Daoy (cell line): ENCODE data around the gene SOX6. TPM values are rescaled to one million over a fixed set of nuclear protein-coding genes. Genes with fewer than 3 reads are reported as not detected.

Experiments used
- DNase-seq: peaks from one replicate; pipeline ENCODE4 v3.0.0-alpha.2; 2015; ENCODE audit warnings: low read depth
- total RNA-seq: library from RNA; depleted of rRNA; stranded (reverse); fragments of >200 nt; shearing (Covaris generic); gene quantifications from 2 replicates; pipeline ENCODE4 v1.2.3, GENCODE V29; 2014

Gene SOX6
- total RNA-seq, 1 experiment from 2014 or later, result 3.0 TPM

DNA sequence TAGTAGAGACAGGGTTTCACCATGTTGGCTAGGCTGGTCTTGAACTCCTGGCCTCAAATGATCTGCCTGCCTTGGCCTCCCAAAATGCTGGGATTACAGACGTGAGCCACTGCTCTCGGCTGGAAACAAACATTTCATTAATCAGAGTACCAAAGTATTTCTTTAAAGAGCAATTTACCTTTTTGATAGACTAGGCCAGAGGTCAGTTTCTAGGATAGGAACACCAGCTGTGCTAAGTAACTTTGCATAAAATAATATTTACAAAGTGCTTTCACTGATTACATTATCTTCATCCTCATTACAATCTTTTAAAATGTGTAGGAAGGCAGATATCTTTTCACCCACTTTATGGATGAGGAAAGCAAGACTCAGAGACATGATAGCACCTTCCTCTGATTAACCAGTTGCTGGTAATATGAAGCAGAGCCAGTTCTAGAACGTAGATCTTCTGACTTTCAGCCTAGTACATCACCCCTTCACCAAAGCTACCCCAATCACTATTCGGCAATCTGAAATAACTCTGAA lies 355.2 kb downstream of the SOX6 start:
- no peak for DNase-seq

DNA sequence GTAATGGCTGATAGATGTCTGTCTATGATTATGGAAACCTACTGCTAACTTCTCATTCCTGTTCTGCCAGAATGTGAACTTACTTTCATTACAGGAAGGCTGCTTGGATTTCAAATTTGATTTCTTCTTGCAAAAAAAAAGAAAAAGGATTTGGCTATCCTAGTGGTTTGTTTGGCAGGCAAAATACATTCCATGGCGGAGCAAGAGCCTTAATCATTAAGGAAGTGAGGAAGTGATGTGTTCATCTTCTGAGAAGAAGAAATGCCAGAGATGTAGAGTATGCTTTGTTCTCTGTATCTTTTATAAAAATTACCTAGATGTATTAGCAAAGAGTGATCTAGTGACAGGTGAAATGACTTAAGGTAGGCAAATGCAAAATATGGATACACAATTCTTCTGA lies 356.3 kb downstream of the SOX6 start:
- no peak for DNase-seq

DNA sequence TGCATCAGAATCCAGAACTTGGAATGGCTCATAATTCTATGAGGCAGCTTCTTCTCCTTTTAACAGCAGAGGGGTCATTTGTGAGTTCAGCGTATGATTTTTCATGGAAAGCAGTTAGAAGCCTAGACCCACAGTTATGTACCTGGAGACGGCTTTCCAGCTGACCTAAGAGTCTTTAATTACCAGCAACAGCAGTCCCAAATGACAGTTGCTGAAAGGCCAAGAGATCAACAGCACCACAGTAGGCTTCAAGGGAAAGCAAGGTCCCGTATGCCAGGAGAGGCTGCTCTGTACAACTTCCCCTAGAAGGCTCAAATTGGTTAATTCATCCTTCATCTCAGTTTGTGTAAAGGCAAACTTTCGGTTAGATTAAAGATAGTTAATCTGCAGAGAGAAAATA lies 363.0 kb downstream of the SOX6 start:
- no peak for DNase-seq

DNA sequence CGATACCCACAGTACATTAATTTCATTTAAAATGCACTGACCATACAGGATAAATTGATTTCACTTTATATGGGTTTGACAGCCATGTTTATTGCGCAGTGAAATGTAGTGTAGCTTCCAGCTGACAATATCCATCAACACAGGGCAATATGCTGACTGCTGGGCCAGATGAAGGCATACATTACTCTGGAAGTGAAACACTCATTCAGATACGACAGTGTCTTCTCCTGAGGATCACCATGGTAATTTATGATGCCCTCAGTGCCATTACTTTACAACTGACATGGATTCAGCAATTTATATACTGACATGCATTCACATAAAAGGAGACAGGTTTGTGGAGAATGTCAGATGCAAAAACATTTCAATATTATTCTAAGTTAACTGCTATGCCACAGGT lies 365.1 kb downstream of the SOX6 start:
- DNase-seq, result no peak

DNA sequence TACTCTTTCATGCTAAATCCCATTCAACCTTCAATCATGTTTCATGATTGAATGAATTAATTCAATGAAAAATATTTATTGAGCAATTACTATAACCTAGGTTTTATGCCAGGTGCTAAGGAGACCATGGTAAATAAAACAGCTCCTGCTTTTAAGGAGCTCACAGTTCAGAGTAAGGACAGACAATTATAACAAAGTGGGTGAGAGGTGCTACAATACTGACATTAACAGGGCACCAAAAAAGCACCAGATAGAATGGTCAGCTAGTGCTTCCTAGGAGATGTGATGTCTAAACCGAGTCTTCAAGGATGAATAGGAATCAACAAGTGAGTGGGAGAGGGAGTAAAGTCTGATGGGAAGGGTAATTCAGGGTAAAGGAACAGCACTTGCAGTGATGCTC lies 366.7 kb downstream of the SOX6 start:
- no peak for DNase-seq

DNA sequence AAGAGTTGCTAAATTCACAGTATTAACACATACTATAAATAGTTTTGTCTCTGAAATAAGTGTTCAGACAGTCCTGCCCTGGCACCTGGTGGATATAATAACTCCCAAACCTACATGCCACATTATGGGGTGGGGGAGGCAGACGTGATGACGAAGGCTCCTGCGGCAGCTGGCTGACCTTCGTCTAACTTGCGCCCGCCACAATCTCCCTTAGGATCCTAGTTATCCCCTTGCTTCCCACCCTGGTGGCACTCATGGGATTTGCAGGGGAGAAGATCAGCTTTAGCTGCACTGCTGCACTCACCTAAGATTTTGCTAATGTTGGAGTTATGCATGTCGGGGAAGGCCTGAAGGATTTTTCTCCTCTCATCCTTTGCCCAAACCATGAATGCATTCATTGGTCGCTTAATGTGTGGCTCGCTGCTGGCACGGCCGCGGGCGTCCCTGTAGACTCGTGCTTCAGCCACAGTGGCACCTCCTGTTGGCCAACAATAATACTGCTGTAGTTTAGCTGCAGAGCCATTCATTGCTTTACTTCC lies 367.6 kb downstream of the SOX6 start:
- DNase-seq, result no peak

DNA sequence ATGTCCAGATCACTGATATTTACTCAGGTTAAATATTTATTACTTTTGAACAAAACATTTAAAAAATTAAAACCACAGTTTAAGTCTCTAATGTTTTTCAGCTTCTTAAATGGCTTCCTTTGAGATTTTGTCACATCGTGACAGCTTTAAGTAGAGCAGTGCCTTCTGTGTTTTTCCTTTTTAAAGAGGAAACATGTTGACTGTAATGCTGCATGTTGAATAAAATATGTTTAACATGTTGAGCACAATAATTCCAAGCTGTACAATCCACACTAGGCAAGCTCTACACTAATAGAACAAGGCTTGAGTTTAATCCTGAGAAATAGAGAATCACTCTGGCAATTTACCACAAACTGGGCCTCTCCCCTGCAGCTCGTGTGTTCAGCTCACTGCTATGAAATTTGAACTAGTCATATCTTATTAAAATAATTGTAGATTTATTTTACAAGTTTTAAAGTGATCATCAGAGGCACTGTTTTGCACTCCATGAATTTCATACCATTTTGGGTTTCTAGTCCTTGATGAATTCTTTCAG lies 368.3 kb downstream of the SOX6 start:
- DNase-seq, result no peak

DNA sequence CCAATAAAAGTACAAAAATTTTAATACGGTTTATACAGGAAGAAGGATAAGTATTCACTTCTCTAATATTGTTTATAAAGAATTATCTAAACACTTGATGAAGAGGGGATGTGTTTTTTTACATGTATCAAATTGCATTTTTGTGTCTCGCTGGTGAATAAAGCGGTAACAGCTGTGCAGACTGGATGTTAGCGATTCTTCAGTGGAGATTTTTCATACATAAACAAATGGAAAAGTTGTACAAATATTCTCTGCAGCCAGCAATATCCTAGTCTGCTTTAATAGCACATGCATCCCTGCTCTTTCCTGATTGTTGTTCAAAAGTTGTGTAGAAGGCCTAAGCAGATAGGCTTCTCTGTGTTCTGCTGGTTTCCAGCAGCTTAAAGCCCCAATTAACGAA lies 369.3 kb downstream of the SOX6 start:
- DNase-seq, result no peak

DNA sequence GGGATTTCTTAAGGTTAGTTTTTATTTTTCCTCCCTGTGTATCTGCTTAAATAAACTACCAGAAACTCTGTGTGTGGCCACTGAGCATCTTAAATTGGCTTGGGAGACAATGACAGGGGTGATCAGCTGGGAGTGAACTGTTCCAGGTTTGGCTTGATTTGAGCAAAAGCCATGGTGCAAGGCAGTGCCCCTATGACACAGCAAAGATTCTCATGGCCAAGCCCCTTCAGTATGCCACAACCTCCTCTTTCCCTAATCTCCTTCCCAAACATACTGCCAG lies 370.5 kb downstream of the SOX6 start:
- DNase-seq, result no peak

DNA sequence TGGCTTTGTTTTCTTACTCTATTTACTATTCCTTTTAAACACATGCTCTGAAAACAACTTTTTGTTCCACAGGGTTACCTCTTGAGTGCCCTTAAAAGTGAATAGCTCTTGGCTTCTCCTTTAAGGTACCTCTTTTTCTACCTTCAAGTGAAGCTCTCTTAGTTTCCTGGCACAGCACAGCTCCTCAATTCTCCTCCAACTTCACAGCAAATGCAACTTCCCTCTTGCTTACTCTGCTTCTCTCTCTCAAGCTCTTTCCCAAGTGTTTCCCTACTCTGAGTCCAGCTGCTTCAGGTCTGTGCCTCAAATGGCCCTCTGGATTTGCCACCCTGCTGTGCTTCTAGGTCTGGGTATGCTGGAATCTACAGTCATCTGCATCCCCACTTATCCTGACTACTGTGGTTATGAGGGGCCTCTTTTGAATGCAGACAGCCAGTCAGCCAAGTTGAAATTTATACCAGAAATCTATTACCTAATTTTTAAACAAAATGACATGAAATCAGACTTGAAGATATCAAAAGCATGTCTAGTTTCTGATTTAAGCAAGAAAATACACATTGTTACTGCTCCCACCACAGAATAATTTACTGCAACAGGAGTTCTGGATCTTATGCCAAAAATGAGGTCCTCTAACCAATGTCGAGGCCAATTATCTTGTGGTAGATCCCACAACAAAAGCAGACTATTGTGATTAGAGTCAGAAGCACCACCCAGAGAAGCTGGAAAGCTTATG lies 371.1 kb downstream of the SOX6 start:
- no peak for DNase-seq

DNA sequence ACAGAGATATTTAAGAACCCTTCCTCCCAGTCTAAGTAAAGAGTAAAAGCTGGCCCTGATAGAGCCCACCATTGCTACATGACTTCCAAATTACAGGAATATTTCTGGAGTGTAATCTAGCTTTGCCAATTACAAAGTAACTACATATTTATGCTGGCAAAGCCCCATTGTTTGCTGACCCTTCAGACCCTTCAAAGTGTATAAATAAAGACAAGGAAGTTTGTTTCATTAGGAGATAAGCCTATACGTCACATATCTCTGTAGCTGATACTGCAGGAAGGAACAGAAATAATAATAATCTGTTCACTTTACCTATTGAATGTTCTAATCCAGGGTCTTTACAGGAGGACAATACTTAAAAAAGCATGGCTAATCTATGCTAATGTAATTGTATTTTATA lies 375.1 kb downstream of the SOX6 start:
- DNase-seq, result no peak

DNA sequence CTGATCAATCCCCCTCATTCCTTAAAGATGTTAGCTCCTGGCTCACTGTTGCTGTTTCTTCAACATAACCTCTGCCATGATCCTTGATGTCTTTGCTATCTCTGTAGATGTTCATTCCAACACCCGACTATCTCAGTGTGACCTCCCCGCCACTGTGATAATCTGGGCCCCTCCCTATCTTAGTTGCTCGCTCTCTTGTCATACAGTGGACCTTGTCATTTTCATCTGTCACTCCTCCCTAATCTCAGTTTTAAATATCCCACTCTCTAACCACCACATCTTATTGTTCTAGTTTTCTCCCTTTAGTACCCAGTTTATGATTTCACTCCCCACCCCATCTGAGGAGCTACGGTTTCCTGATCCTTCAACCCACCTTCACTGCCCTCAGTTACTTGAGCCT lies 379.2 kb downstream of the SOX6 start:
- DNase-seq, result no peak

DNA sequence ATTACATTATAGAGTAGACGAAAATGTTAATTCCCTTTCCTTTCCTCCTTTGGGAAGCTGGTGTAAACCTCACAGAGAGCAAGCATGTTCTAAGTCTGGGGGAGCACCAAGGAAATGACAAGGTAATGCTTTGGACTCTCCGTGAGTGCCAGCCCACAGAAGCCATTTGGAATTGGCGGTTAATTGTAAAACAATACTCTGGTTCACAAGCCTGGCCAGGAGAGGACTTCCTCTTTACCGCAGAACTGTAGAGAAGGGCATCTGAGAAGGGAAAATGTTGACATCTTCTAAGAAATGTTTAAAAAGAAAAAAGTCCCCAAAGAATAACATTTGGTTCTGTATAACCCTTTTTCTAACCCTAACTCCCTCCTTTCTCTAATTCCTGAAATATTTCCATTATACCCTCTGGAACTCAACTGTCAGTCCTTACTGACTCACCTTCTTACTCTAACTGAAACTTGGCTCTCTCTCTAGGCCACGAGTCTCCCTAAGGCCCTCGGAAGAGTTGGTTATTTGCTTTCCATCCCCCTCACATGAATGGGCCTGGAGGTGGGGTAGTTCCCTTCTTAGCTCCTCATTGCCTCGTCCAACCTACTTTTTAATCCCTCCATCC lies 379.8 kb downstream of the SOX6 start:
- no peak for DNase-seq

DNA sequence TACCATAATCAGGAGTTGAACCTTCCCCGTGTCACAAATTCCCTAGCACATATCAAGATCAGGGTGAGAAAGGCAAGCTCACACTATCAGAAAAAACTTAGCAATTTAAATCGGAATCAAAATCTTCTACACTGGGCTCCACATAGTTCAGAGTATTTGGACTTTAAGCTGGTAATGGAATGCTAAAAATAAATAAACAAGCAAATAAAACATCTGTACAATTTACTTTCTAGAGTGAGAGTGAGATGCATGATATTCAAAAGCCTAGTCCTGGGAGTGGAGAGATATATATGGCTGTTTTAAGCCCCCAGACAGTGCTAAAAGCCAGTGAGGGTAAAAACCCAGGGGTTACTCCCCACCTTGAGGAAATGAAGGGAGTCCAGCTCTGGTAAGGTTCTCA lies 380.6 kb downstream of the SOX6 start:
- no peak for DNase-seq

DNA sequence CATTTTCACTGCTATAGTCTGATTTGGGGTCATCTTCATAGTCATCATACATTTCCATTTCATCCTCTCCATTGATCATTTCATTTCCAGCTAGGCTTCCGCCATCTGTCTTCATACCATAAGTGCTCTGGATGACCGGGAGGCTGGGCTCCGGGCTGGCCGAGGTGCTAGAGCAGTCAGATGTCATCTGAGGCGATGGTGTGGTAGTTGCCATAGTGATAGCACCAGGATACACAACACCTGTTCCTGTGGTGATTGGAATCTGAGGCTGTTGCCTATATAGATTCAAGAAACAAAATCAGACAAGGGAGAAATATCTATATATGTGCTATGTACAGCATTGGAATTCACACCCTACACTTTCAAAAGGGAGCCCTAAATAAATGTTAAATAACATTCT lies 383.5 kb downstream of the SOX6 start:
- DNase-seq, result no peak

DNA sequence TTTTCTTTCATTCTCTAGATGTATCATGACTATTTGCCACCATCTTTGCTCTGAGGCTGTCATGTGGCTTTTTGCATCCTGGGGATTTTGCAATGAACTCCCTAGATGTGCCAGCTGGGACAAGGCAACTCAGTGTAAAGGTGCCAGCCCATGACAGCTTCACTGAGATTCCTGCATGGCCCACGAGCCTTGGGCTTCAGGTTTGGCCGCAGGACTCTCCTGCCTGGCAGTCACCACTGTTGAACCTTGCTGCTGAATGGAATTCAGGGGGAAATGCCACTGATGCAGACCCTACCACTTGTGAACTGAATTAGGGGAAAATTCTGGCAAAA lies 385.2 kb downstream of the SOX6 start:
- no peak for DNase-seq

DNA sequence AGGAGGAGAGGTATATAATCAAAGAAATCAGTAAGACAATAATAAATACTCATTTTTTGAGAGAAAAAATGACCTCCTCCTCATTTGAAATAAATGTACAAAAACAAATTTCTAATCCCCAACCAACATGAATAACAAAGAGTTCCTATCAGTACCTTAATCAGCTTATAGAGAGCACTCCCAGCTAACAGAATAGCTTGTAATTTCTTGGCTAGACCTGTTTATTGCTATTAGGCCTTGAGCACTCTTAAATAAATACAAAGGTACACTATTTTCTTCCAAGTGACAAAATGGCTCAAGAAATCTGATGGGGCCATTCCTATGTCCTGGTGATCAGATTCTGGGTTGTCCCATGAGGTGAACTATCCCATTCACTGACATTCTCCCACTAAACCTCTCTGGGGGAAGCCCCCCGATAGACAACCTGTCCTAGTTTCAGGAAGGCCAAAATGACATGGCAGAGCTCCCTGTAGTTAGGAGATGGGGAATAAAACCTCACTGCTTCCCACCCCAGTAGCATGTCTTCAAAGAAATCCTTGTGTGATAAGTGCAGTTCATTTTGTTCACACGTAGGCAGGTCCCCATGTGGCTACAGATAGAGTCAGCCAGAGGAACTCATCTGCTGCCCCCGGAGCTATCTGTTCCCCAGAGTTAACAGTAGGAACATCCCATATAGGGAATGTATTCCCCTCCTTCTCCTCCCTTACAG lies 385.7 kb downstream of the SOX6 start:
- no peak for DNase-seq

DNA sequence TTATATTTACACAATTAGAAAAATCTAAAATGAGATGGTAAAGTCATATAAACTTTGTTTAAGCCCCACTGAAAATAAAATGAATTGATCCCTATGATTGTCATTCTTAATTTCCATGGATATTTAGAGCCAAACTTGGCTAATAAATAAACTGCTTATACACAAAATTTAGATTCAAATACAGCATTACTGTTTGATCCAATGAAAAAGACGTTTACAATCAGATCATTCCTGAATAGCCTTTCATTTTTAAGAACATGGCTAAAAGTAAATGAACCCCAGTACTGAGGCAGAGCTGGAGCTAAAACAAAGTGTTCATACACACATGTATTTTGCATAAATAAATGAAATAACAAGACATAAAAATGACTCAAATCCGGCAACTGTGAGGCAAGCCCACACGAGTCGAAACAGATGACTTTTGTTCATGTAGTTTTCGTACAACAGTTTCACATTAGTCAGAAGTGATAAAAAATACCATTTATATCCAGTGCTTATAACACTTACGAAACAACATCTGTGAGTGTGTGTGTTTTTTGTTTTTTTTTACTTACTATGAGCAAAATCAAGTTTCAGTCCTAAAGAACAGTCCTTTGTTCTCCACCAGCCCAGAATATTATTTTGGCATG lies 386.5 kb downstream of the SOX6 start:
- no peak for DNase-seq

DNA sequence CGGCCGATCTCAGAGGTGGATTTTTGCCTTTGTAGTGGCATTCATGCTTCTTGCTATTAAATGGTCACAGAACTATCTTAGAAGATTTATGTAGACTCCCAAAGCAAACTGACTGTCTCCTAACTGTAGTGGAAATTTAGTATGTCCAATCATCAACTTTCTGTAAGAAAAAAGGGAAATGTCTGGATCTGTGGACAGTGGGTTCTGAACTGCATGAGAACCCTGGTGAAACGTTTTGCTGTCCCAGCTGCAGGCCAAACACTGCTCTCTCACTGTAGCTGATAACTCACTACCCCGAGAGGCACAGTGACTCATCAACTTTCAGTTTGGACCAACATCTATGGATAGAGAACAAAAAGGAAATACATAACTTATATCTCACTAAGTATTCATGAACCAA lies 387.1 kb downstream of the SOX6 start:
- DNase-seq, result peak; percentile 78

DNA sequence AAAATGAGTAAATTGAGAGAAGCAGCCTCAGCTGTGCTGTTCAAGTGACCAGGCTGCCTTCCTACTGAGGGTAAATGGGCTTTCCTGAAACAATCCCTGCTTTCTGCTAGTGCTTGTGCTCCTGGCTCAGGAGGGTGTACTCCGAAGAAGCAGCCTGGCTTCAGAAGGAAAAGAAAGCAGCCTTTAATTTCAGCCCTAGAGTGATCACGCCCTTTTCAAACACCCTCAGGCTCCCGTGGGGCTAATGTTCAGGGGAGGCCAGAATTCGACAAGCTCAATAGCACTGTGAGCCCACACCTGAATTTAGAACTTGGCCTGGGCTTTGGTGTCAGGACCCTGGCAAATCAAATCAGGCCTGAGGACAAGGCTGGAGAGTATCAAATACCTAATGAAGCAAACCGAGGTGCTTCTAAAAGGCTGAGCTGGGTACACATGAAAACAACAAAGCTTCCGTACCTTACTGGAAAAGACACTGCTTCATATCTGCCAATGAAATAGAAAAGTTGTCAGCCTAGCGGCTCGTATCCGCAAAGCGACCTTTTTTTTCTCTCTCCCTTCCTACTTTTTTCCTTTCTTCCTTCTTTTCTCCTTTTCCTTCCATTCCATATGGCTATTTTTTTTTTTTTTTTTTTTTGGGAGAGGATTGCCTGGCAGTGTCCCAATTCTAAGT lies 387.8 kb downstream of the SOX6 start:
- DNase-seq, result no peak

DNA sequence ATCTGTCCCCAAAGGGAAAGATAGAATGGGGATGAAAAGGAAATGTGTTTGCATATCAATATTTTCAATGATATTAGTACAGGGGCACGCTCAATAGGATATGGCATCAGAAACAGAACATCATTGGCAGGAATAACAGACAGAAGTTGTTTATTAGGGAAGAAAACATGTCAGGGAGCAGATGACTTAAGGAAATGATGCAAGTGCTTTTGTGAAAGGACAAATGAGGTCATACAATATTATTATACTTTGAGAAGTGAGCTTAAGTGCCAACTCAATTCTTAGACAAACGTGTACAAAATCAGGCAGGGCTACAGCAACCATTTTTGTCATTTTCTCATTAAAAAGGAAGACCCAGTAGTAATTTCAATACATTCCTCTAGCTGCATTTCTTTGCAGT lies 388.4 kb downstream of the SOX6 start:
- DNase-seq, result no peak

DNA sequence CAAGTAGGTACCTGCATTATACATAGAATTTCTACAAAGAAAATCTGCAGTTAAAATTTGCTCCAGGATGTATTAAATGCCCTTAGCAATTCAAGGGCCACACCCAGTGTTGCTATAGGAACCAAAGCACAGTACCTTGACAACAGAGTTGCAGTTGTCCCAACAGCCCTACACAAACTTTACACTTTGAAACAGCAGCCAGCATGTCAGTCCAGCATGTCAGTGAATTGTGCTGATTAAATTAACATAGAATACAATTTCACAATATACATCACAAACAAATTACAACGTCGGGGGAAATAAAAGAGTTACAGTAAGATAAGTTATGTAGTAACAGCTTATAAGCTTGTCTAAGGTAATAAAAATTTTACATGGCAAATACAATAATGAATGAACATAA lies 389.2 kb downstream of the SOX6 start:
- no peak for DNase-seq
